Osteoblast (primary cell): Measurements from ENCODE around the gene PLCXD3. TPM values are rescaled to one million over a fixed set of nuclear protein-coding genes. Genes with fewer than 3 reads are reported as not detected.
A peak's percentile ranks its signal among the peaks of the same experiment; 100 is the strongest.

Experiments used
- DNase-seq: peaks from one replicate; pipeline ENCODE4 v3.0.0; 2011; ENCODE audit warnings: low spot score, mixed read lengths; ENCODE audit not compliant: insufficient read length; ENCODE audit errors: missing footprints
- H2AFZ ChIP-seq: 2 replicates; pipeline ENCODE4 v1.6.0; 2011; ENCODE audit warnings: mild to moderate bottlenecking, low read length
- H3K27ac ChIP-seq: 2 replicates; pipeline ENCODE4 v1.5.1; 2011; ENCODE audit warnings: mild to moderate bottlenecking, low read depth, low read length, moderate library complexity
- H3K27me3 ChIP-seq: 2 replicates; pipeline ENCODE4 v1.6.0; 2012; ENCODE audit warnings: mild to moderate bottlenecking, control low read depth, inconsistent platforms, low read length, moderate library complexity; ENCODE audit not compliant: insufficient read depth
- H3K36me3 ChIP-seq: 2 replicates; pipeline ENCODE4 v1.5.1; 2011; ENCODE audit warnings: mild to moderate bottlenecking, low read length, control low read depth, moderate library complexity; ENCODE audit not compliant: insufficient read depth
- H3K4me1 ChIP-seq: 2 replicates; pipeline ENCODE4 v1.5.1; 2011; ENCODE audit warnings: mild to moderate bottlenecking, low read length, control low read depth, moderate library complexity; ENCODE audit not compliant: insufficient read depth
- H3K4me2 ChIP-seq: 2 replicates; pipeline ENCODE4 v1.6.0; 2011; ENCODE audit warnings: mild to moderate bottlenecking, low read length; ENCODE audit not compliant: insufficient read depth
- H3K4me3 ChIP-seq: fragments of 200-600 bp; sonication (generic); 3 replicates; pipeline ENCODE4 v1.5.1; 2012; ENCODE audit warnings: mild to moderate bottlenecking, low read length, inconsistent platforms; ENCODE audit not compliant: insufficient read depth
- H3K79me2 ChIP-seq: 2 replicates; pipeline ENCODE4 v1.6.0; 2012; ENCODE audit warnings: mild to moderate bottlenecking, low read length, control low read depth, inconsistent platforms; ENCODE audit not compliant: insufficient read depth
- H3K9me3 ChIP-seq: 2 replicates; pipeline ENCODE4 v1.5.1; 2011; ENCODE audit warnings: low read depth, low read length, control low read depth
- H4K20me1 ChIP-seq: 2 replicates; pipeline ENCODE4 v1.6.0; 2012; ENCODE audit warnings: mild to moderate bottlenecking, low read length, control low read depth; ENCODE audit not compliant: insufficient read depth
- CTCF ChIP-seq: IDR thresholded peaks from 2 replicates; pipeline ENCODE4 v1.5.1; 2011; ENCODE audit warnings: mild to moderate bottlenecking, low read depth, low read length, moderate library complexity; ENCODE audit errors: extremely low read depth
- total RNA-seq: library from RNA; depleted of rRNA; stranded (reverse); fragments of >200 nt; gene quantifications from 2 replicates; pipeline ENCODE4 v1.2.3, GENCODE V29; 2012

The PLCXD3 gene
- total RNA-seq, 1 donor = 0.36 TPM

GRCh38 chr5:41416336-41416735, 94.1 kb downstream of the PLCXD3 start:
- Histone ChIP-seq H2AFZ (no peak overlapping the region), H4K20me1 (no peaks in the 10 kb centered on the region), H3K79me2 (no peaks in the 10 kb centered on the region), H3K36me3 (no peaks in the 10 kb centered on the region), H3K9me3 (no peaks in the 10 kb centered on the region), H3K4me3 (no peak overlapping the region), H3K4me1 (peaks cover 10% of the 10 kb centered on the region), H3K27me3 (no peaks in the 10 kb centered on the region), H3K4me2 (no peak overlapping the region), H3K27ac (no peak overlapping the region)
- DNase-seq = no peak
- TF ChIP-seq CTCF = no peak

- H3K27me3 ChIP-seq = no peaks in the 10 kb centered on the region
- H4K20me1 ChIP-seq = no peaks in the 10 kb centered on the region
- no peaks in the 10 kb centered on the region for H3K9me3 ChIP-seq
- no peak for DNase-seq
- no peak overlapping the region for H3K4me3 ChIP-seq
- H3K4me1 ChIP-seq = peaks cover 10% of the 10 kb centered on the region
- H2AFZ ChIP-seq = no peak overlapping the region
- H3K36me3 ChIP-seq = no peaks in the 10 kb centered on the region
- H3K27ac ChIP-seq = peak overlapping the region; percentile 26
- H3K4me2 ChIP-seq = no peak overlapping the region
- no peak for TF ChIP-seq CTCF
- no peaks in the 10 kb centered on the region for H3K79me2 ChIP-seq
Measured at GRCh38 chr5:41415242-41415641, 95.2 kb downstream of the PLCXD3 start.

GRCh38 chr5:41414598-41414997, 95.8 kb downstream of the PLCXD3 start:
- Histone ChIP-seq H3K4me3 (no peak overlapping the region), H3K9me3 (no peaks in the 10 kb centered on the region), H3K27me3 (no peaks in the 10 kb centered on the region), H4K20me1 (no peaks in the 10 kb centered on the region), H3K4me2 (no peak overlapping the region), H2AFZ (no peak overlapping the region), H3K4me1 (peaks cover 10% of the 10 kb centered on the region), H3K27ac (peak overlapping the region; percentile 65), H3K36me3 (no peaks in the 10 kb centered on the region), H3K79me2 (no peaks in the 10 kb centered on the region)
- TF ChIP-seq CTCF = no peak
- DNase-seq = no peak

- Histone ChIP-seq H2AFZ (no peak overlapping the region), H3K27me3 (no peaks in the 10 kb centered on the region), H3K9me3 (no peaks in the 10 kb centered on the region), H4K20me1 (no peaks in the 10 kb centered on the region), H3K36me3 (no peaks in the 10 kb centered on the region), H3K4me3 (no peak overlapping the region), H3K4me2 (no peak overlapping the region), H3K4me1 (peaks cover 21% of the 10 kb centered on the region), H3K27ac (no peak overlapping the region), H3K79me2 (no peaks in the 10 kb centered on the region)
- TF ChIP-seq CTCF = no peak
- no peak for DNase-seq
Measured at GRCh38 chr5:41413074-41413473, 97.3 kb downstream of the PLCXD3 start.
